OCI-LY1 (cell line): ENCODE measurements around the gene CEBPZOS.

Source experiments
- H2AFZ ChIP-seq: fragments of 200-600 bp; sonication (generic), shearing (Covaris generic); 2 replicates; pipeline ENCODE4 v1.6.0; 2014; ENCODE audit warnings: antibody characterized with exemption, mild to moderate bottlenecking, low read length
- H3F3A ChIP-seq: fragments of 200-600 bp; sonication (generic), shearing (Covaris generic); 2 replicates; pipeline ENCODE4 v1.6.0; 2014; ENCODE audit warnings: mild to moderate bottlenecking, antibody characterized with exemption, low read length, moderate library complexity; ENCODE audit not compliant: insufficient read depth
- H3K27ac ChIP-seq: fragments of 200-600 bp; sonication (generic); 2 replicates; pipeline ENCODE4 v1.5.1; 2014; ENCODE audit warnings: low read length, mixed run types, mild to moderate bottlenecking, low read depth; ENCODE audit not compliant: poor library complexity, severe bottlenecking
- H3K27me3 ChIP-seq: fragments of 200-600 bp; sonication (generic); 2 replicates; pipeline ENCODE4 v1.6.0; 2014; ENCODE audit warnings: antibody characterized with exemption, mild to moderate bottlenecking, low read length, moderate library complexity; ENCODE audit not compliant: insufficient read depth
- H3K36me3 ChIP-seq: fragments of 200-600 bp; sonication (generic); 2 replicates; pipeline ENCODE4 v1.6.1; 2014; ENCODE audit warnings: mild to moderate bottlenecking, antibody characterized with exemption, low read length, moderate library complexity, mixed read lengths; ENCODE audit not compliant: insufficient read depth
- H3K4me1 ChIP-seq: fragments of 200-600 bp; sonication (generic); 2 replicates; pipeline ENCODE4 v1.5.1; 2014; ENCODE audit warnings: mild to moderate bottlenecking, low read length, moderate library complexity; ENCODE audit not compliant: insufficient read depth, severe bottlenecking
- H3K4me2 ChIP-seq: fragments of 200-600 bp; sonication (generic), shearing (Covaris generic); 2 replicates; pipeline ENCODE4 v1.6.1; 2014; ENCODE audit warnings: low read length
- H3K4me3 ChIP-seq: fragments of 200-600 bp; sonication (generic); 2 replicates; pipeline ENCODE4 v1.5.1; 2014; ENCODE audit warnings: low read length, low read depth, mild to moderate bottlenecking, mixed read lengths; ENCODE audit not compliant: poor library complexity, severe bottlenecking
- H3K79me2 ChIP-seq: fragments of 200-600 bp; shearing (Covaris generic); 2 replicates; pipeline ENCODE4 v1.6.1; 2016; ENCODE audit warnings: mixed run types, low read length, mixed read lengths; ENCODE audit not compliant: insufficient read depth
- H3K9ac ChIP-seq: fragments of 200-600 bp; sonication (generic), shearing (Covaris generic); 2 replicates; pipeline ENCODE4 v1.6.1; 2014; ENCODE audit warnings: mild to moderate bottlenecking, low read length, mixed read lengths
- H3K9me2 ChIP-seq: fragments of 200-600 bp; sonication (generic), shearing (Covaris generic); 2 replicates; pipeline ENCODE4 v1.6.1; 2014; ENCODE audit warnings: low read depth, mild to moderate bottlenecking, low read length, mixed read lengths
- H3K9me3 ChIP-seq: fragments of 200-600 bp; shearing (Covaris generic); 2 replicates; pipeline ENCODE4 v1.6.1; 2014; ENCODE audit warnings: low read length, mixed read lengths
- H4K20me1 ChIP-seq: fragments of 200-600 bp; sonication (generic), shearing (Covaris generic); 2 replicates; pipeline ENCODE4 v1.6.0; 2016; ENCODE audit warnings: mild to moderate bottlenecking, low read length; ENCODE audit not compliant: insufficient read depth
- EZH2 ChIP-seq: fragments of 200-600 bp; sonication (generic), shearing (Covaris generic); IDR thresholded peaks from 2 replicates; pipeline ENCODE4 v1.8.0; 2017; ENCODE audit warnings: borderline replicate concordance, mixed run types, mild to moderate bottlenecking, antibody characterized with exemption, low read length, moderate library complexity, mixed read lengths
- TF ChIP-seq, protein P1 (sequence below): fragments of 200-600 bp; sonication (generic), shearing (Covaris generic); IDR thresholded peaks from 2 replicates; pipeline ENCODE4 v1.5.1; 2017; ENCODE audit warnings: mild to moderate bottlenecking, antibody characterized with exemption, low read length, moderate library complexity, mixed read lengths

Gene CEBPZOS

DNA sequence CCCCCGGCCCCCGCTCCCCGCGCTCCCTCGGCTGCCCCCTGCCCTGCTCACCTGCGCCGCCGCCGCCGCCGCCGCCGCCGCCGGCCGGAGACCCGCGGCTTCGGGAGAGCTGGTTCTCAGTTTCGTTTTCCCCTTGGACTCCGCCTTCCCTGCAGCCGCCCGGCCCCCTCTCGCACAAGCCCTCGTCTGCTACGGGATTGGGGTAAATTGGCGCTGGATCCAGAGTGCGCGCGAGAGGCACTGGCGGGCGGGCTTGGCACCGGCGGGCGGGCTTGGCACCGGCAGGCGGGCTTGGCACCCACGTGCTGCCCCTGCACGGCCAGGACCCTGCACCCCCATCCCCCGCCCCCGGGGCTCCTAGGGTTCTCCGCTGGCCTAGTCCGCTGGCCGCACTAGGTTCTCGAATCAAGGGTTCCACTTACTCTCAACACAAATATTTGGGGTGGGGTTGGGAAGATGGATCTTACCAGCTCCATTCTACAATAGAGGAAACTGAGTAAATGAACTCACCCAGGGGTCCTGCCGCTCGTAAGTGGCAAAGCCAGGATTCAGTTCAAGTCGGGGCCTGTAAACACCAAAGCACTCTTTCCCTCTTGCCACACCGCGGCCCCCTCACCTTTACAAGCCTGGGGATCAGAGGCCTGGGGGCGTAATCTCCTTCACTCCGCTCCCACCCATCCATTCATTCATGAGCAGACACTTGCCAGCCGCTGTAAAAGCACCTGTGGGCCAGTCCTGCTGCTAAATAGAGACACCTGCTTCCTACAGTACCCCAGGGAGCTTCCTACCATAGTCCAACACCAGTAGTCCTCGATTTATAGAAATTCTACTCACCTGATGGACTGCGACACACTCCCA, 39.2 kb upstream of the CEBPZOS start, which contains the start of gene EIF2AK2:
Gene EIF2AK2 (minus strand): TSS at position 124 of the 858 bp plus-strand sequence. CDS start 9,174 bp downstream, outside the sequence.
- Histone ChIP-seq H3K4me3 (peak within 1 kb of the TSS; percentile 88), H2AFZ (peak within 1 kb of the TSS; percentile 71; the same call in 1 of the 2 replicates), H3K27me3 (no peaks in the 10 kb centered on the region), H3K27ac (peak within 1 kb of the TSS; percentile 48), H3K9ac (peak within 1 kb of the TSS; percentile 91), H3K79me2 (peaks cover 20% of the 10 kb centered on the region), H3K4me2 (peak within 1 kb of the TSS; percentile 83), H4K20me1 (no peaks in the 10 kb centered on the region), H3F3A (no peaks in the 10 kb centered on the region), H3K9me3 (no peaks in the 10 kb centered on the region), H3K36me3 (peaks cover 12% of the 10 kb centered on the region), H3K4me1 (peaks cover 26% of the 10 kb centered on the region), H3K9me2 (no peaks in the 10 kb centered on the region)
- TF ChIP-seq, protein P1, sequence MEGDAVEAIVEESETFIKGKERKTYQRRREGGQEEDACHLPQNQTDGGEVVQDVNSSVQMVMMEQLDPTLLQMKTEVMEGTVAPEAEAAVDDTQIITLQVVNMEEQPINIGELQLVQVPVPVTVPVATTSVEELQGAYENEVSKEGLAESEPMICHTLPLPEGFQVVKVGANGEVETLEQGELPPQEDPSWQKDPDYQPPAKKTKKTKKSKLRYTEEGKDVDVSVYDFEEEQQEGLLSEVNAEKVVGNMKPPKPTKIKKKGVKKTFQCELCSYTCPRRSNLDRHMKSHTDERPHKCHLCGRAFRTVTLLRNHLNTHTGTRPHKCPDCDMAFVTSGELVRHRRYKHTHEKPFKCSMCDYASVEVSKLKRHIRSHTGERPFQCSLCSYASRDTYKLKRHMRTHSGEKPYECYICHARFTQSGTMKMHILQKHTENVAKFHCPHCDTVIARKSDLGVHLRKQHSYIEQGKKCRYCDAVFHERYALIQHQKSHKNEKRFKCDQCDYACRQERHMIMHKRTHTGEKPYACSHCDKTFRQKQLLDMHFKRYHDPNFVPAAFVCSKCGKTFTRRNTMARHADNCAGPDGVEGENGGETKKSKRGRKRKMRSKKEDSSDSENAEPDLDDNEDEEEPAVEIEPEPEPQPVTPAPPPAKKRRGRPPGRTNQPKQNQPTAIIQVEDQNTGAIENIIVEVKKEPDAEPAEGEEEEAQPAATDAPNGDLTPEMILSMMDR, result no peak
- TF ChIP-seq EZH2, result no peak

DNA sequence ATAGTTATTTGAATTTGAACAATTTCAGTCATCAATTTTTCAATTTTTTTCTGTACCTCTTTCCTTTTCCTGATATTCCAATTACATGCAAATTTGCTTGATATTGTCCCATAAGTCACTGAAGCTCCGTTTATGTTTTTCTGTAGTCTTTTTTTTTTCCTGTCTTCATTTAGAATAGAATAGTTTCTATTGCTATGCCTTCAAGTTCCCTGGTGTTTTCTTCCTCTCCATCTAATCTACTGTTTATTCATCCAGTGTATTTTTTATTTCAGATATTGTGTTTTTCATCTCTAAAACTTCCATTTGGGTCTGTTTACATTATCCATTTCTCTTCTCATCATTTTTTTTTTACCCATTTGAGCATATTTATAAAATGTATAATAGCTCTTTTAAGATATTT, 31.5 kb upstream of the CEBPZOS start:
- Histone ChIP-seq H3K9ac (no peak overlapping the region), H3K36me3 (no peaks in the 10 kb centered on the region), H3K9me3 (peaks cover 13% of the 10 kb centered on the region), H3K9me2 (no peaks in the 10 kb centered on the region), H3K27ac (no peak overlapping the region), H2AFZ (no peak overlapping the region), H4K20me1 (no peaks in the 10 kb centered on the region), H3K27me3 (no peaks in the 10 kb centered on the region), H3K4me1 (no peaks in the 10 kb centered on the region), H3K79me2 (no peaks in the 10 kb centered on the region), H3K4me2 (no peak overlapping the region), H3K4me3 (no peak overlapping the region), H3F3A (no peaks in the 10 kb centered on the region)
- no peak for TF ChIP-seq EZH2
- TF ChIP-seq, protein P1, result no peak

DNA sequence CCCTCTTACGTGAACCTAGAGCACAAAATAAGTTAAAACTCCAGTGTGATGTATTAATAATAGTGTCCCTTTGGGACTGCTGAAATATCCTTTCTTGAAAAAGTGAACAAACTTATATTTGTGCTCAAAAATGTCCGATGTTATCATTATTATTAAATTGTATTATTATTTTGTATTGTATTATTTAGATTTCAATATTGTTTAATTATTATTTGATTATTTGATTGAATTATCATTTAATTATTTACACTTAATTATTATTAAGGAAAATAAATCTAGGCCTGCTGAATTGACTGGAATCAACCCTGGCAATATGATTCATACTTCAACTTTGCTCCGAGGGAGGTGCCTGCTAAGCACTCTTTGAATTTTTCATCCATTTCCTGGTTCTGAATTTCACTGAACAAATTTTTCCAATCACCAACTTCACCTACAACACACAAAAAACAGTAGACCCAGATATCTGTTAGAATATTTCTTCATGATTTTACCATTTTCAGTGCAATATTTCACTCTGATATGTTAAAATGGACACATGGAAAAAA, 28.6 kb upstream of the CEBPZOS start:
- Histone ChIP-seq H3K4me3 (no peak overlapping the region), H3K27ac (no peak overlapping the region), H3K27me3 (no peaks in the 10 kb centered on the region), H3K9me3 (peaks cover 13% of the 10 kb centered on the region), H3K9ac (no peak overlapping the region), H3K79me2 (no peaks in the 10 kb centered on the region), H3K9me2 (no peaks in the 10 kb centered on the region), H3K4me1 (no peaks in the 10 kb centered on the region), H4K20me1 (no peaks in the 10 kb centered on the region), H3F3A (no peaks in the 10 kb centered on the region), H3K36me3 (no peaks in the 10 kb centered on the region), H3K4me2 (peak overlapping the region; percentile 36; the same call in 1 of the 2 replicates), H2AFZ (no peak overlapping the region)
- no peak for TF ChIP-seq EZH2
- TF ChIP-seq, protein P1, result no peak
